ENCODE measurements around the gene ST8SIA5.

Gene ST8SIA5

GRCh38 chr18:46716827-46717226 lies 40.0 kb downstream of the ST8SIA5 start:
- Histone ChIP-seq H3K23ac (ENCODE audit: low read depth, low read length, poor library complexity) (no peak overlapping the region), H3K4me1 (ENCODE audit: control insufficient read depth in 2 of 2, insufficient read depth in 1 of 2, low read depth in 1 of 2, low read length in 2 of 2) (peaks cover 4 to 8% of the 10 kb centered on the region in 2 donors), H2BK120ac (ENCODE audit: low read depth, low read length) (no peak overlapping the region), H3K9ac (ENCODE audit: low read depth, low read length, poor library complexity) (no peak overlapping the region), H2BK12ac (ENCODE audit: low read length) (no peak overlapping the region), H2BK5ac (ENCODE audit: low read length) (no peak overlapping the region), H3K36me3 (replicated peaks in 1 of 2; ENCODE audit: control insufficient read depth in 2 of 2, insufficient read depth in 2 of 2, low read length in 2 of 2) (no peaks in the 10 kb centered on the region), H3K27me3 (ENCODE audit: control insufficient read depth in 3 of 3, insufficient read depth in 3 of 3, low read depth in 1 of 3, low read length in 3 of 3) (peaks cover 0 to 13% (median 0%) of the 10 kb centered on the region in 3 experiments), H3K79me1 (ENCODE audit: low read depth, low read length) (no peaks in the 10 kb centered on the region), H3K4me3 (ENCODE audit: low read length in 2 of 2) (no peak overlapping the region), H3K18ac (ENCODE audit: low read length) (peak overlapping the region; percentile 63), H4K8ac (ENCODE audit: low read depth, low read length) (no peak overlapping the region), H3K4me2 (ENCODE audit: insufficient read depth, low read length, poor library complexity, severe bottlenecking) (no peak overlapping the region), H3K4ac (ENCODE audit: low read length) (no peak overlapping the region), H3K14ac (ENCODE audit: low read length) (no peak overlapping the region), H3K27ac (replicated peaks; ENCODE audit: low read length) (no peak overlapping the region), H2AFZ (ENCODE audit: low read length) (no peak overlapping the region), H4K91ac (ENCODE audit: low read depth, low read length, poor library complexity) (peak overlapping the region; percentile 50), H2AK5ac (ENCODE audit: low read depth, low read length) (peak overlapping the region; percentile 59), H3K9me3 (replicated peaks in 1 of 2; ENCODE audit: control insufficient read depth in 2 of 2, insufficient read depth in 1 of 2, low read depth in 1 of 2, low read length in 2 of 2) (no peaks in the 10 kb centered on the region), H2BK15ac (ENCODE audit: low read length) (no peak overlapping the region)
- DNase-seq (ENCODE audit: low spot score): no peak
- no CpG with 5 or more reads among the region's 2 CpGs for WGBS, 2 donors (ENCODE audit: extremely low coverage in 2 of 2, insufficient read length in 2 of 2, insufficient replicate concordance in 1 of 2)

GRCh38 chr18:46716336-46716735 lies 40.5 kb downstream of the ST8SIA5 start:
- Histone ChIP-seq H3K9me3 (replicated peaks in 1 of 2; ENCODE audit: control insufficient read depth in 2 of 2, insufficient read depth in 1 of 2, low read depth in 1 of 2, low read length in 2 of 2) (no peaks in the 10 kb centered on the region), H3K4me3 (ENCODE audit: low read length in 2 of 2) (no peak overlapping the region), H3K4ac (ENCODE audit: low read length) (no peak overlapping the region), H2AK5ac (ENCODE audit: low read depth, low read length) (no peak overlapping the region), H3K27me3 (ENCODE audit: control insufficient read depth in 3 of 3, insufficient read depth in 3 of 3, low read depth in 1 of 3, low read length in 3 of 3) (peaks cover 0 to 13% (median 0%) of the 10 kb centered on the region in 3 experiments), H3K4me1 (ENCODE audit: control insufficient read depth in 2 of 2, insufficient read depth in 1 of 2, low read depth in 1 of 2, low read length in 2 of 2) (peaks cover 4 to 7% of the 10 kb centered on the region in 2 donors), H4K8ac (ENCODE audit: low read depth, low read length) (no peak overlapping the region), H3K9ac (ENCODE audit: low read depth, low read length, poor library complexity) (no peak overlapping the region), H3K27ac (replicated peaks; ENCODE audit: low read length) (no peak overlapping the region), H2AFZ (ENCODE audit: low read length) (no peak overlapping the region), H4K91ac (ENCODE audit: low read depth, low read length, poor library complexity) (no peak overlapping the region), H2BK12ac (ENCODE audit: low read length) (no peak overlapping the region), H3K18ac (ENCODE audit: low read length) (peak overlapping the region; percentile 72), H2BK15ac (ENCODE audit: low read length) (no peak overlapping the region), H3K79me1 (ENCODE audit: low read depth, low read length) (no peaks in the 10 kb centered on the region), H2BK120ac (ENCODE audit: low read depth, low read length) (no peak overlapping the region), H3K14ac (ENCODE audit: low read length) (no peak overlapping the region), H3K23ac (ENCODE audit: low read depth, low read length, poor library complexity) (peak overlapping the region; percentile 10), H2BK5ac (ENCODE audit: low read length) (no peak overlapping the region), H3K36me3 (replicated peaks in 1 of 2; ENCODE audit: control insufficient read depth in 2 of 2, insufficient read depth in 2 of 2, low read length in 2 of 2) (no peaks in the 10 kb centered on the region), H3K4me2 (ENCODE audit: insufficient read depth, low read length, poor library complexity, severe bottlenecking) (no peak overlapping the region)
- DNase-seq (ENCODE audit: low spot score): no peak
- no CpG with 5 or more reads among the region's 5 CpGs for WGBS, 2 donors (ENCODE audit: extremely low coverage in 2 of 2, insufficient read length in 2 of 2, insufficient replicate concordance in 1 of 2)

GRCh38 chr18:46715062-46715461 lies 41.8 kb downstream of the ST8SIA5 start:
- DNase-seq (ENCODE audit: low spot score): no peak

GRCh38 chr18:46712406-46712805 lies 44.4 kb downstream of the ST8SIA5 start:
- Histone ChIP-seq H2BK120ac (ENCODE audit: low read depth, low read length) (no peak overlapping the region), H3K9ac (ENCODE audit: low read depth, low read length, poor library complexity) (no peak overlapping the region), H4K8ac (ENCODE audit: low read depth, low read length) (no peak overlapping the region), H3K4ac (ENCODE audit: low read length) (no peak overlapping the region), H3K18ac (ENCODE audit: low read length) (no peak overlapping the region), H2AFZ (ENCODE audit: low read length) (no peak overlapping the region), H2AK5ac (ENCODE audit: low read depth, low read length) (no peak overlapping the region), H3K4me1 (ENCODE audit: control insufficient read depth in 2 of 2, insufficient read depth in 1 of 2, low read depth in 1 of 2, low read length in 2 of 2) (no peaks in the 10 kb centered on the region), H3K23ac (ENCODE audit: low read depth, low read length, poor library complexity) (no peak overlapping the region), H2BK12ac (ENCODE audit: low read length) (no peak overlapping the region), H3K9me3 (replicated peaks in 1 of 2; ENCODE audit: control insufficient read depth in 2 of 2, insufficient read depth in 1 of 2, low read depth in 1 of 2, low read length in 2 of 2) (no peaks in the 10 kb centered on the region), H2BK15ac (ENCODE audit: low read length) (no peak overlapping the region), H3K4me2 (ENCODE audit: insufficient read depth, low read length, poor library complexity, severe bottlenecking) (no peak overlapping the region), H3K14ac (ENCODE audit: low read length) (no peak overlapping the region), H3K27ac (replicated peaks; ENCODE audit: low read length) (no peak overlapping the region), H3K4me3 (ENCODE audit: low read length in 2 of 2) (no peak overlapping the region), H3K36me3 (replicated peaks in 1 of 2; ENCODE audit: control insufficient read depth in 2 of 2, insufficient read depth in 2 of 2, low read length in 2 of 2) (no peaks in the 10 kb centered on the region), H4K91ac (ENCODE audit: low read depth, low read length, poor library complexity) (no peak overlapping the region), H3K27me3 (ENCODE audit: control insufficient read depth in 3 of 3, insufficient read depth in 3 of 3, low read depth in 1 of 3, low read length in 3 of 3) (peaks cover 0 to 16% (median 0%) of the 10 kb centered on the region in 3 experiments), H3K79me1 (ENCODE audit: low read depth, low read length) (no peaks in the 10 kb centered on the region), H2BK5ac (ENCODE audit: low read length) (no peak overlapping the region)
- no CpG with 5 or more reads among the region's 5 CpGs for WGBS, 2 donors (ENCODE audit: extremely low coverage in 2 of 2, insufficient read length in 2 of 2, insufficient replicate concordance in 1 of 2)
- no peak for DNase-seq (ENCODE audit: low spot score)

More at GRCh38 chr18:46715062-46715461, 41.8 kb downstream of the ST8SIA5 start:
- Histone ChIP-seq H2BK15ac (ENCODE audit: low read length) (no peak overlapping the region), H3K4me1 (ENCODE audit: control insufficient read depth in 2 of 2, insufficient read depth in 1 of 2, low read depth in 1 of 2, low read length in 2 of 2) (peaks cover 4 to 7% of the 10 kb centered on the region in 2 donors), H3K18ac (ENCODE audit: low read length) (no peak overlapping the region), H4K91ac (ENCODE audit: low read depth, low read length, poor library complexity) (no peak overlapping the region), H3K4me3 (ENCODE audit: low read length in 2 of 2) (no peak overlapping the region), H3K9me3 (replicated peaks in 1 of 2; ENCODE audit: control insufficient read depth in 2 of 2, insufficient read depth in 1 of 2, low read depth in 1 of 2, low read length in 2 of 2) (no peaks in the 10 kb centered on the region), H3K79me1 (ENCODE audit: low read depth, low read length) (no peaks in the 10 kb centered on the region), H3K23ac (ENCODE audit: low read depth, low read length, poor library complexity) (no peak overlapping the region), H2BK120ac (ENCODE audit: low read depth, low read length) (no peak overlapping the region), H3K27me3 (ENCODE audit: control insufficient read depth in 3 of 3, insufficient read depth in 3 of 3, low read depth in 1 of 3, low read length in 3 of 3) (peaks cover 0 to 13% (median 0%) of the 10 kb centered on the region in 3 experiments), H2BK12ac (ENCODE audit: low read length) (no peak overlapping the region), H3K4ac (ENCODE audit: low read length) (no peak overlapping the region), H3K36me3 (replicated peaks in 1 of 2; ENCODE audit: control insufficient read depth in 2 of 2, insufficient read depth in 2 of 2, low read length in 2 of 2) (no peaks in the 10 kb centered on the region), H3K27ac (replicated peaks; ENCODE audit: low read length) (no peak overlapping the region), H4K8ac (ENCODE audit: low read depth, low read length) (no peak overlapping the region), H3K14ac (ENCODE audit: low read length) (no peak overlapping the region), H2AFZ (ENCODE audit: low read length) (no peak overlapping the region), H3K4me2 (ENCODE audit: insufficient read depth, low read length, poor library complexity, severe bottlenecking) (no peak overlapping the region), H2AK5ac (ENCODE audit: low read depth, low read length) (no peak overlapping the region), H2BK5ac (ENCODE audit: low read length) (no peak overlapping the region), H3K9ac (ENCODE audit: low read depth, low read length, poor library complexity) (no peak overlapping the region)
- WGBS, 2 donors (ENCODE audit: extremely low coverage in 2 of 2, insufficient read length in 2 of 2, insufficient replicate concordance in 1 of 2): no CpG with 5 or more reads among the region's 5 CpGs
